K562 (cell line): ENCODE results near the gene AMZ1.

Experiments
- CHD2 ChIP-seq: IDR thresholded peaks from 2 replicates; pipeline ENCODE4 v1.6.1; 2011; ENCODE audit warnings: low read depth, low read length
- E2F6 ChIP-seq, 2 experiments: IDR thresholded peaks; 2 replicates each; pipeline ENCODE4 v1.6.1; 2011; ENCODE audit warnings: borderline replicate concordance in 1 of 2, control low read depth in 1 of 2, low read depth in 1 of 2, low read length in 1 of 2, mild to moderate bottlenecking in 1 of 2, mixed read lengths in 1 of 2, moderate library complexity in 1 of 2; ENCODE audit not compliant: insufficient read depth in 1 of 2, insufficient read length in 1 of 2, poor library complexity in 1 of 2, severe bottlenecking in 1 of 2; ENCODE audit errors: extremely low read depth in 1 of 2
- NCOA4 ChIP-seq: fragments of 450-650 bp; IDR thresholded peaks from 2 replicates; pipeline ENCODE4 v1.6.1; 2018; ENCODE audit warnings: mild to moderate bottlenecking; ENCODE audit not compliant: partially characterized antibody
- NR4A1 ChIP-seq, 2 experiments: fragments of 250-450 bp in 1 of 2; fragments of 450-650 bp in 1 of 2; sonication (Bioruptor Pico) in 1 of 2; IDR thresholded peaks; 2 replicates each; pipeline versions ENCODE4 v1.4.0 to v1.6.1; 2016 to 2020; ENCODE audit warnings: mild to moderate bottlenecking in 2 of 2, missing compliant biosample characterization in 1 of 2, missing genetic modification characterization in 1 of 2, moderate library complexity in 1 of 2
- REST ChIP-seq, 2 experiments: fragments of 450-650 bp; formaldehyde crosslinking in 1 of 2; IDR thresholded peaks; 2 replicates each; pipeline versions ENCODE4 v1.4.0 to v1.6.1; 2014 to 2020; ENCODE audit warnings: mild to moderate bottlenecking in 2 of 2, borderline replicate concordance in 1 of 2, low read depth in 1 of 2
- TARDBP ChIP-seq: fragments of 450-650 bp; IDR thresholded peaks from 2 replicates; pipeline ENCODE4 v1.6.1; 2016
- ZNF175 ChIP-seq: fragments of 200-800 bp; sonication (Bioruptor generic); IDR thresholded peaks from 2 replicates; pipeline ENCODE4 v1.6.1; 2016; ENCODE audit warnings: low read depth, mild to moderate bottlenecking, missing genetic modification characterization, missing compliant biosample characterization
- ZNF668 ChIP-seq: fragments of 250-450 bp; sonication (Bioruptor Pico); IDR thresholded peaks from 2 replicates; pipeline ENCODE4 v1.8.0; 2022; ENCODE audit warnings: mild to moderate bottlenecking, inconsistent platforms

GRCh38 chr7:2689951-2690705 lies 2.1 kb downstream of the AMZ1 start:
- no peak for TF ChIP-seq E2F6 (IDR thresholded peaks at IDR 0.05; ENCODE audit: borderline replicate concordance in 1 of 2, extremely low read depth in 1 of 2, insufficient read depth in 1 of 2, insufficient read length in 1 of 2, low read depth in 1 of 2, low read length in 1 of 2, poor library complexity in 1 of 2, severe bottlenecking in 1 of 2)
- TF ChIP-seq ZNF668 (CRISPR knock-in tag), result no peak
- no peak for TF ChIP-seq NCOA4
- TF ChIP-seq NR4A1 (CRISPR knock-in tag; IDR thresholded peaks at IDR 0.05), result no peak
- no peak for TF ChIP-seq NR4A1 (tag; IDR thresholded peaks at IDR 0.05)
- no peak for TF ChIP-seq ZNF175 (CRISPR knock-in tag)
- TF ChIP-seq REST (IDR thresholded peaks at IDR 0.05; ENCODE audit: borderline replicate concordance), result no peak
- no peak for TF ChIP-seq REST (CRISPR knock-in tag; IDR thresholded peaks at IDR 0.05; ENCODE audit: low read depth)
- no peak for TF ChIP-seq CHD2
- no peak for TF ChIP-seq TARDBP
